Lung (tissue), 12 donors: ENCODE results near the gene DUSP3. TPM values are rescaled to one million over a fixed set of nuclear protein-coding genes. Genes with fewer than 3 reads are reported as not detected.

Experiments used
- ATAC-seq: fragments of 200-7000 bp; cut with Tn5 transposase; one replicate; pipeline ENCODE4 v1.9.1; 2020; ENCODE audit warnings: moderate number of reproducible peaks; ENCODE audit not compliant: insufficient read depth, low FRiP score
- DNase-seq, 3 donors: peaks; one replicate each; pipeline ENCODE4 v3.0.0-alpha.2; 2013 to 2017
- H3K27ac ChIP-seq, 2 donors: one replicate each; pipeline ENCODE4 v1.5.1; 2013; ENCODE audit warnings: mild to moderate bottlenecking in 2 of 2, moderate library complexity in 2 of 2, control low read depth in 1 of 2, inconsistent platforms in 1 of 2, low read depth in 1 of 2, low read length in 1 of 2
- H3K27me3 ChIP-seq, 3 donors: one replicate each; pipeline ENCODE4 v1.5.1; 2013; ENCODE audit warnings: low read length in 2 of 3; ENCODE audit not compliant: control insufficient read depth in 3 of 3, insufficient read depth in 3 of 3
- H3K36me3 ChIP-seq, 4 donors: one replicate each; pipeline ENCODE4 v1.5.1; 2013; ENCODE audit warnings: low read length in 4 of 4, mild to moderate bottlenecking in 1 of 4, moderate library complexity in 1 of 4; ENCODE audit not compliant: control insufficient read depth in 4 of 4, insufficient read depth in 4 of 4
- H3K4me1 ChIP-seq, 5 donors: one replicate each; pipeline ENCODE4 v1.5.1; 2013; ENCODE audit warnings: low read length in 5 of 5, mild to moderate bottlenecking in 2 of 5, moderate library complexity in 1 of 5; ENCODE audit not compliant: control insufficient read depth in 5 of 5, insufficient read depth in 5 of 5
- H3K4me3 ChIP-seq: one replicate; pipeline ENCODE4 v1.5.1; 2013; ENCODE audit warnings: mild to moderate bottlenecking, control low read depth, moderate library complexity
- H3K9ac ChIP-seq, 2 donors: one replicate each; pipeline ENCODE4 v1.5.1; 2013; ENCODE audit warnings: low read length in 2 of 2, control low read depth in 1 of 2; ENCODE audit not compliant: insufficient read depth in 1 of 2
- H3K9me3 ChIP-seq, 4 donors: one replicate each; pipeline ENCODE4 v1.5.1; 2013; ENCODE audit warnings: low read length in 3 of 4, mild to moderate bottlenecking in 1 of 4, moderate library complexity in 1 of 4; ENCODE audit not compliant: control insufficient read depth in 4 of 4, insufficient read depth in 3 of 4
- CTCF ChIP-seq: IDR thresholded peaks from 2 replicates; pipeline ENCODE4 v1.5.1; 2012; ENCODE audit warnings: mild to moderate bottlenecking; ENCODE audit errors: control extremely low read depth, extremely low read depth
- WGBS, 2 donors: extraction: QIAGEN DNeasy Blood & Tissue Kit; methylation state at CpG; one replicate each; pipeline ENCODE4 v1.1.7; 2013; 5-methylcytosine and 5-hydroxymethylcytosine counted together
- polyA plus RNA-seq, 2 donors: library from polyadenylated mRNA; stranded (reverse); fragments of 200-250 nt; gene quantifications; one replicate each; pipeline ENCODE4 v1.2.1, GENCODE V29; 2013
- total RNA-seq, 2 donors: library from RNA; depleted of rRNA in 1 of 2; stranded (reverse); fragments of >200 nt in 1 of 2; gene quantifications; one replicate each; pipeline ENCODE4 v1.2.1, GENCODE V29; 2014 to 2021
- donor health status: control.
- donor health status: control.
- donor health status: Bipolar disorder and iron deficiency.
- donor health status: healthy.
- donor health status: DM: yes; HTN: yes; CAD: no.

The DUSP3 gene
- total and polyA plus RNA-seq, 4 donors: 49.6 to 86.3 (median 66.5) TPM

- ATAC-seq (no peak), DNase-seq (no peak)
- Histone ChIP-seq H3K27ac (no peak overlapping the region), H3K4me1 (peaks cover 0 to 1% (median 0%) of the 10 kb centered on the region in 5 donors), H3K4me3 (no peak overlapping the region), H3K36me3 (no peaks in the 10 kb centered on the region), H3K27me3 (no peaks in the 10 kb centered on the region), H3K9ac (no peak overlapping the region), H3K9me3 (no peaks in the 10 kb centered on the region)
- WGBS, 2 donors: 83% methylated on average over 4 of the region's 4 CpGs
- no peak for TF ChIP-seq CTCF
Observed at GRCh38 chr17:43721537-43722268, 57.1 kb downstream of the DUSP3 start.

GRCh38 chr17:43720311-43721060 lies 58.3 kb downstream of the DUSP3 start:
- WGBS, 2 donors: 0 to 1% methylated on average over 55 to 64 of the region's 64 CpGs

GRCh38 chr17:43719578-43719977 lies 59.2 kb downstream of the DUSP3 start:
- WGBS, 2 donors: 59 to 74% methylated on average over 3 of the region's 3 CpGs
- no peak for ATAC-seq
- no peak for TF ChIP-seq CTCF
- H3K4me1 ChIP-seq: peaks cover 0 to 1% (median 0%) of the 10 kb centered on the region in 5 donors
- no peak overlapping the region for H3K9ac ChIP-seq
- no peak overlapping the region for H3K27ac ChIP-seq
- H3K36me3 ChIP-seq: no peaks in the 10 kb centered on the region
- H3K9me3 ChIP-seq: no peaks in the 10 kb centered on the region
- DNase-seq: no peak
- H3K4me3 ChIP-seq: no peak overlapping the region
- no peaks in the 10 kb centered on the region for H3K27me3 ChIP-seq

More at GRCh38 chr17:43720311-43721060, 58.3 kb downstream of the DUSP3 start:
- no peak for TF ChIP-seq CTCF
- peak overlapping the region; percentile 59 for H3K4me3 ChIP-seq
- H3K36me3 ChIP-seq: no peaks in the 10 kb centered on the region
- H3K27me3 ChIP-seq: no peaks in the 10 kb centered on the region
- DNase-seq: peak; percentile 88 to 89 (median 89)
- peak overlapping the region; percentile 63 to 78 for H3K9ac ChIP-seq
- no peaks in the 10 kb centered on the region for H3K9me3 ChIP-seq
- peak overlapping the region; percentile 97 to 98 for H3K27ac ChIP-seq
- ATAC-seq: peak; percentile 95
- peaks cover 0 to 1% (median 0%) of the 10 kb centered on the region in 5 donors for H3K4me1 ChIP-seq
